ENCODE measurements around the gene TFB1M. TPM values are rescaled to one million over a fixed set of nuclear protein-coding genes. Genes with fewer than 3 reads are reported as not detected.
A peak's percentile ranks its signal among the peaks of the same experiment; 100 is the strongest.
"Not testable (repeated sequence)": the region's sequence is repeated elsewhere in the genome, so short reads cannot be mapped to it uniquely, and the experiment has no call there.

The TFB1M gene
- total and polyA plus RNA-seq, 7 donors: 10.7 to 22.2 (median 15.1) TPM

DNA sequence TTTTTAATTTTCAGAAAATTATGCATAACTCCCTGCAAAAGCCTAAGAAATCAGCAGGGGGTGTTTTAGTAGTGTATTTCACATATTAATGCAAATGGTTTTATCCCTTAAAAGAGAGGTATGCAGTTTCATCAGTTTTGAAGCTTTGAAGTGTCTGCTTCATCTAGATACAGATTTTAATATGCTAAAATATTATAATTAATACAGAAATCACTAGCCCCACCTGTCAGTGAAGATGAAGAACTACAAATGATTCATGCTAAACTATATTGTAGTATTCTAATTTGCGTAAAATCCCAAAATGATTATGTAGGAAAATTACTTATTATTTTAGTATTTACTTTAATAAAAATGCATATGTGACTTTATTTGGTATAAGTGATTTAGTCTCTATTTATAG lies 2.9 kb upstream of the TFB1M start:
- H3K27ac ChIP-seq: no peak overlapping the region
- no peak for DNase-seq
- H3K27me3 ChIP-seq: no peaks in the 10 kb centered on the region
- intact Hi-C loops (cut with DNase I): loop anchor here (5.0 to 10.0 kb wide), 2 partner anchors 140 to 1368 kb away; no protein-coding TSS in a partner anchor
- H3K4me1 ChIP-seq: peaks cover 0 to 20% (median 4%) of the 10 kb centered on the region in 4 donors
- H3K36me3 ChIP-seq: no peaks in the 10 kb centered on the region
- TF ChIP-seq, protein P1, sequence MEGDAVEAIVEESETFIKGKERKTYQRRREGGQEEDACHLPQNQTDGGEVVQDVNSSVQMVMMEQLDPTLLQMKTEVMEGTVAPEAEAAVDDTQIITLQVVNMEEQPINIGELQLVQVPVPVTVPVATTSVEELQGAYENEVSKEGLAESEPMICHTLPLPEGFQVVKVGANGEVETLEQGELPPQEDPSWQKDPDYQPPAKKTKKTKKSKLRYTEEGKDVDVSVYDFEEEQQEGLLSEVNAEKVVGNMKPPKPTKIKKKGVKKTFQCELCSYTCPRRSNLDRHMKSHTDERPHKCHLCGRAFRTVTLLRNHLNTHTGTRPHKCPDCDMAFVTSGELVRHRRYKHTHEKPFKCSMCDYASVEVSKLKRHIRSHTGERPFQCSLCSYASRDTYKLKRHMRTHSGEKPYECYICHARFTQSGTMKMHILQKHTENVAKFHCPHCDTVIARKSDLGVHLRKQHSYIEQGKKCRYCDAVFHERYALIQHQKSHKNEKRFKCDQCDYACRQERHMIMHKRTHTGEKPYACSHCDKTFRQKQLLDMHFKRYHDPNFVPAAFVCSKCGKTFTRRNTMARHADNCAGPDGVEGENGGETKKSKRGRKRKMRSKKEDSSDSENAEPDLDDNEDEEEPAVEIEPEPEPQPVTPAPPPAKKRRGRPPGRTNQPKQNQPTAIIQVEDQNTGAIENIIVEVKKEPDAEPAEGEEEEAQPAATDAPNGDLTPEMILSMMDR (IDR thresholded peaks at IDR 0.05): no peak
- TF ChIP-seq POLR2AphosphoS5 (IDR thresholded peaks at IDR 0.05): no peak
- no peak for TF ChIP-seq EP300 (IDR thresholded peaks at IDR 0.05)
- no peak for TF ChIP-seq POLR2A (IDR thresholded peaks at IDR 0.05)
- 89 to 95% methylated on average over 1 of the region's 1 CpG for WGBS, 2 donors
- no peak overlapping the region for H3K4me3 ChIP-seq
- no peaks in the 10 kb centered on the region for H3K9me3 ChIP-seq

DNA sequence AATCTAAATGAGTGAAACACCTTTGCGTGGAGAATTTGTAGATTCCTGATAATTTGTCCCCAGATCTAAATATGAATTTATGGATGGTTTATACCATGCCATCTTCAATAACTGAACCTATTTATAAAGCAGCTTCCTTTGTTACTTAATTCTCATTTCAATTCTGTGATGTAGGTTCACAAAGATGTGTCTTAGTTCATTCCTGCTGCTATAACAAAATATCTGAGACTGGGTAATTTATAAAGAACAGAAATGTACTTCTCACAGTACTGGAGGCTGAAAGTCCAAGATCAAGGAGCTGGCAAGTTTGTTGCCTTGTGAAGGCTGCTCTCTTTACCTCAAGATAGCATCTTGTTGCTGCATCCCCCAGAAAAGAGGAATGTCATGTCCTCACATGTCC lies 2.1 kb upstream of the TFB1M start:
- no peak for TF ChIP-seq EP300 (IDR thresholded peaks at IDR 0.05)
- no peak for TF ChIP-seq POLR2AphosphoS5 (IDR thresholded peaks at IDR 0.05)
- TF ChIP-seq, protein P1 (IDR thresholded peaks at IDR 0.05): no peak
- TF ChIP-seq POLR2A (IDR thresholded peaks at IDR 0.05): no peak
- WGBS, 2 donors: 98 to 99% methylated on average over 1 of the region's 1 CpG

DNA sequence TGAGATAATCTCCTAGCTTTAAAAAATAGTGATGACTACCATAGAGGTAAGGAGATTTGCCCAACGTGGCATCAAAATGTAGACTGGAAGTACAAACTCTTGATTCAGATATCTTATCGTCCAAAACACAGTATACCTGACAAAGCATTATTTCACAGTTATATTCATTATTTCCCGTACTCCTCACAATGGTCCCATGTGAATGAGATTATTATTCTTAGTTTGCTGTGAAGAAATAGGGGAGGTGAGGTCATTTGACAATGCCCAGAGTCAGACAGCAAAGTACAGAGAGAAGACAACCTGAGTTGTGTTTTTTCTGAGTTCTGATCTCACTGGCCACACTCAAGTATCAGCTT lies 1.2 kb upstream of the TFB1M start:
- peak overlapping the region in 3 of 4 donors; percentile 59 to 83 (median 72) for H3K4me3 ChIP-seq
- peaks cover 0 to 5% (median 0%) of the 10 kb centered on the region in 4 donors for H3K36me3 ChIP-seq
- H3K27me3 ChIP-seq: no peaks in the 10 kb centered on the region
- TF ChIP-seq POLR2A (IDR thresholded peaks at IDR 0.05) (no peak), POLR2AphosphoS5 (IDR thresholded peaks at IDR 0.05) (peak in 1 of 4 donors; percentile 18)
- 17 to 64% methylated on average over 3 of the region's 3 CpGs for WGBS, 2 donors
- intact Hi-C loops (cut with DNase I): loop anchor here (5.0 to 10.0 kb wide), 2 partner anchors 138 to 1369 kb away; no protein-coding TSS in a partner anchor
- H3K9me3 ChIP-seq: no peaks in the 10 kb centered on the region
- peaks cover 0 to 20% (median 4%) of the 10 kb centered on the region in 4 donors for H3K4me1 ChIP-seq
- DNase-seq: no peak
- H3K27ac ChIP-seq: peak overlapping the region; percentile 83 to 91 (median 88)

More for the DNA sequence above, 2.1 kb upstream of the TFB1M start:
- Histone ChIP-seq H3K4me1 (peaks cover 0 to 20% (median 4%) of the 10 kb centered on the region in 4 donors), H3K27me3 (no peaks in the 10 kb centered on the region), H3K4me3 (no peak overlapping the region), H3K9me3 (no peaks in the 10 kb centered on the region), H3K36me3 (no peaks in the 10 kb centered on the region), H3K27ac (no peak overlapping the region)
- intact Hi-C loops (cut with DNase I): loop anchor here (5.0 to 10.0 kb wide), 2 partner anchors 139 to 1368 kb away; no protein-coding TSS in a partner anchor
- DNase-seq: no peak

DNA sequence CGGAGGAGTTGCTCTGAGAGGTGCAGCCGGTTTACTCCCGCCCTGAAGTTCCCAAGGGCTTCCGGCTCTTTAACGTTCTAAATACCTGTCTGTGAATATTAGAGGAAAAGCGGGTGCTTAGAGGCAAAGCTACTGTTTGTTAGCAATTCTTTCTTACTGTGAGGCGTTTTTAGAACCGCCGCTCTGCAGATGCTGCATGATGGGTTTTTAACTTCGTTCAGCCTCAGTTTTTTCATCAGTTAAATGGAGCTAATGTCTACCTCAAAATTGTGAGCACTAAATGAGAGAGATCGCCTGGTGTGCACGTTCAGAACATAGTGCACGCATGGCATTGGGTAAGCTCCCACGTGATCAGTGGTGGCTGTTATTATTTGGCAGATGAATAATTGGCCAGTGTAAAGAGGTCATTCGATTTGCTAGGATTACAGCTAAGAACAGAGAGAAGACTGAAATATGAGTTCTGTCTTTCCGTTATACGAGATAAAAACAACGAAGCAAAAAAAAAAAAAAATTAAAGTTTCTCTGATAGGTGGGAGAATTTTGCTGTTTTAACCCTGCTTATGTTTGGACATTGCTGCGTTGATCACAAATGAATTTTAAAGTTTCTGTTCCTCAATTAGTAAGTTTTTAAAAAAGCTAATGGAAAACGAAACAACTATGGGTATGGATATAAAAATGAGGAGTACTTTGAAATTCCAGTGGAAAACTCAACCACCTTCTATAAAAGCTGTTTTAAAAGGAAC lies 660 bp upstream of the TFB1M start:
- Histone ChIP-seq H3K4me1 (peaks cover 0 to 20% (median 4%) of the 10 kb centered on the region in 4 donors), H3K27me3 (no peaks in the 10 kb centered on the region), H3K9me3 (no peaks in the 10 kb centered on the region), H3K36me3 (peaks cover 0 to 11% (median 0%) of the 10 kb centered on the region in 4 donors), H3K4me3 (peak overlapping the region; percentile 59 to 83 (median 76)), H3K27ac (peak overlapping the region; percentile 83 to 91 (median 88))
- WGBS, 2 donors: 1 to 3% methylated on average over 20 of the region's 20 CpGs
- intact Hi-C loops (cut with DNase I): loop anchor here (5.0 to 10.0 kb wide), 4 partner anchors 38 to 1462 kb away; partner anchors contain the start of gene ARID1B
- peak; percentile 89 for DNase-seq
- peak in 2 of 4 donors; percentile 7 to 40 for TF ChIP-seq POLR2AphosphoS5 (IDR thresholded peaks at IDR 0.05)
- no peak for TF ChIP-seq POLR2A (IDR thresholded peaks at IDR 0.05)
- peak in 1 of 4 donors; percentile 2 for TF ChIP-seq EP300 (IDR thresholded peaks at IDR 0.05)

DNA sequence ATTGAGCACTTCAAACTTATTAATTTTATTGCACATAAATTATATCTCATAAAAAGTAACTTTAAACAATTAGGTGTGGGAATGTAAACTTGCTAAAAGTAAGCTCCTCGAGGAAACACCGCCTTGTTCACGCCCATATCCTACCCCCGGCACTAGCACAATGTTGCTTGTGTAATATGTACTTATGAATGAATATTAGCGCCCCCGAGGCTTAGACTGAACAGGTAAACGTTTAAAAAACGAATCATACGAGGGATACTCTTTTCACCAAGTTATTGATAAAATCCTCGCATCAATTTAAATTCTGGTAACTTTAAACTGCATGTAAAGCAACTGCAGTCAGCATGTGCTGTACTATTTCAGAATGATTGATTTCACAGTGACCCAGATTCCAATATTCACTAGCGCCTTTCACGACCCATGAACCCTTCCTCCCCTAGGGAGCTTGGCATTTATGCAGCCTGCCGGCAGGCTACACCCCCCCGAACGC lies 637 bp downstream of the TFB1M start:
- H3K27me3 ChIP-seq: no peaks in the 10 kb centered on the region
- WGBS, 2 donors: 0 to 1% methylated on average over 15 of the region's 15 CpGs
- H3K9me3 ChIP-seq: no peaks in the 10 kb centered on the region
- peak overlapping the region; percentile 83 to 91 (median 88) for H3K27ac ChIP-seq
- peak overlapping the region; percentile 59 to 83 (median 76) for H3K4me3 ChIP-seq
- peaks cover 0 to 20% (median 4%) of the 10 kb centered on the region in 4 donors for H3K4me1 ChIP-seq
- TF ChIP-seq EP300 (IDR thresholded peaks at IDR 0.05): no peak
- DNase-seq: no peak
- intact Hi-C loops (cut with DNase I): loop anchor here (5.0 to 10.0 kb wide), 3 partner anchors 36 to 1464 kb away; partner anchors contain the start of gene ARID1B
- peaks cover 0 to 21% (median 3%) of the 10 kb centered on the region in 4 donors for H3K36me3 ChIP-seq

DNA sequence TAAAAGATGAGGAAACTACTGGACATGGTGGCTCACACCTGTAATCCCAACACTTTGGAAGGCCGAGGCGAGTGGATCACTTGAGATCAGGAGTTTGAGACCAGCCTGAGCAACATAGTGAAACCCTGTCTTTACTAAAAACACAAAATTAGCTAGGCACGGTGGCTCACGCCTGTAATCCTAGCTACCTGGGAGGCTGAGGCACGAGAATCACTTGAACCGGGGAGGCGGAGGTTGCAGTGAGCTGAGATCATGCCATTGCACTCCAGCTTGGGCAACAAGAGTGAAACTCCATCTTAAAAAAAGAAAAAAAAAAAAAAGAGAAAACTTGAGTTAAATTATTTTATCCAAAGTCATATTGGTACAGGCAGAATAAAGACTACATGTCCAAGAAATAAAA lies 1.3 kb downstream of the TFB1M start:
- 92 to 96% methylated on average over 7 of the region's 7 CpGs for WGBS, 2 donors
- H3K27ac ChIP-seq, H3K4me3 ChIP-seq, H3K9me3 ChIP-seq, H3K27me3 ChIP-seq, DNase-seq: not testable (repeated sequence)
- Histone ChIP-seq H3K4me1 (peaks cover 0 to 20% (median 4%) of the 10 kb centered on the region in 4 donors), H3K36me3 (peaks cover 0 to 27% (median 3%) of the 10 kb centered on the region in 4 donors)
- intact Hi-C loops (cut with DNase I): loop anchor here (5.0 to 10.0 kb wide), 3 partner anchors 36 to 1464 kb away; partner anchors contain the start of gene ARID1B
